Stimulated activated CD8-positive, alpha-beta memory T cell treated with anti-CD3 and anti-CD28 coated beads, Interleukin-7, amount 100 ng/mL, for 48 hours (primary cell): ENCODE measurements around the gene CLEC2D.

ENCODE experiments used
- DNase-seq, 2 donors: peaks; one replicate each; pipeline ENCODE4 v3.0.0-alpha.2; 2020; ENCODE audit warnings: low read depth in 1 of 2; ENCODE audit errors: extremely low read depth in 1 of 2

Gene CLEC2D, protein sequence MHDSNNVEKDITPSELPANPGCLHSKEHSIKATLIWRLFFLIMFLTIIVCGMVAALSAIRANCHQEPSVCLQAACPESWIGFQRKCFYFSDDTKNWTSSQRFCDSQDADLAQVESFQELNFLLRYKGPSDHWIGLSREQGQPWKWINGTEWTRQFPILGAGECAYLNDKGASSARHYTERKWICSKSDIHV

DNA sequence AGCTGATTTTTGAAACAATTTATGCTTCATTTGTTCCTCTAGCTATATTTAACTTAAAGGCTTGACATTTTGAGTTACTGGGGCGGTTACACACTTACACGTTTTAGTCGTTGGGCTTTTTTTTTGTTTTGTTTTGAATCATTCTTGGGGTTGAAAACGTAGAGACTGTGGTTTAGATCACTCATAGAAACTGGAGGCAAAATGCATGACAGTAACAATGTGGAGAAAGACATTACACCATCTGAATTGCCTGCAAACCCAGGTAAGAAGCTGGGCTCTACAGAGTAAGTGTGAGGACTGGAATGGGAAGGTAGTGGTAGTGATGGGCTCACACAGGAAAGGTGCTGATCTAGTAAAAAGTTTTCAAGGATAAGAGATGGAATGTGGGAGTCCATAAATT, at the start of gene CLEC2D:
CLEC2D (plus strand) TSS at position 180 of the 400 bp plus-strand sequence; CDS start at position 202, 22 bp downstream.
- no peak for DNase-seq

DNA sequence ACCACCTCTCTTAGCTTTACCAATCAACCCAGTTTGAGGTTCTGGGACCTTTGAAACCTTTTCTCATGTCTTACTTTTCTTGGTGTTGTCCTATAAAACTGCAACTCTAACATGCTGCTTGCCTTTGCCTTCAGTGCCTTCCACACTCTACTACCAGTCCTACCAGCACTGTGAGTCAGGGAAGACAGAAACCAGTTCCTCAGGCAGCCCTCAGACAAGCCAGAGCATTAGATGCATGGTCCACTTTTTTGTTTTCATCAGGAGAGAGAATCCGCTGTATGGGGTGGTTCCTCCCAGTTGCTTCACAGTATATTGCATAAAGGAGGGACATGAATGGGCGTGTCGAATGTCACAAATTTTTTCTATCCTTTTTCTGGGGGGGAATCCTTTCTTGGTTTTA, 44.5 kb upstream of the CLEC2D start:
- no peak for DNase-seq

DNA sequence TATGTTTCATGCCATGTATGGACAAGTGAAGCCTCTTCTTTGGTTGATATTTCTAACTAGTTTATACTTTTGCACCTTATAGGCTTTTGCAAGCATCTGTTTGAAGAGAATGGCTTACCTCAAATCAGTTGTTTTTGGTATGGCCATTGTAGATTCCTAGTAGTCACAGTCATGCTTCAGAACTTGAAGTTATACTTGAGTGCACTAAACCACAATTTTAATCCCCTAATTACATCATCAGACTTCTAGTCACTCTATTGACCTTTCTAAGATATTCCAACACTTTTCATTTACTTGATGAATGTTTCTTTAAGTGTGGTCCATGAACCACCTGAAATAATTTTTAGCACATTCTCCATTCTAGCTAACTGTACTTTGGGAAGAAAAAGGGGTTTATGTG, 43.2 kb upstream of the CLEC2D start:
- DNase-seq, result no peak

DNA sequence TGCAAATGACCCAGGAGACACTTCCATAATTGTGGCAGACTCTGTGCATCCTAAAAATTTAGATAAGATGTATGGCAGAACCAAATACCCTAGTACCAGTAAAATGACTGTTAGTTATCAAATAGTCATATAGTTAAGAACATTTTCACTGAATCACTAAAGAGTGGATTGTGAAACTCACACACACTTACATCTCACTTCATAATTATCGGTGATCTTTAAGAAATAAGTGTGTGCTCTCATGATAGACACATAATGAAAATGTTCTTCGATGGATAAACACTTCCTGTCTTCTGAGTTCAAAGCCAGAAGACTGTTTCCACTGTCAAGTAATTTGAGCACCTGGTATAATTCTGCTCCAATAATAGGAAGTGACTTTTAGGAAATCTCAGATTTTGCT, 42.7 kb upstream of the CLEC2D start:
- no peak for DNase-seq

DNA sequence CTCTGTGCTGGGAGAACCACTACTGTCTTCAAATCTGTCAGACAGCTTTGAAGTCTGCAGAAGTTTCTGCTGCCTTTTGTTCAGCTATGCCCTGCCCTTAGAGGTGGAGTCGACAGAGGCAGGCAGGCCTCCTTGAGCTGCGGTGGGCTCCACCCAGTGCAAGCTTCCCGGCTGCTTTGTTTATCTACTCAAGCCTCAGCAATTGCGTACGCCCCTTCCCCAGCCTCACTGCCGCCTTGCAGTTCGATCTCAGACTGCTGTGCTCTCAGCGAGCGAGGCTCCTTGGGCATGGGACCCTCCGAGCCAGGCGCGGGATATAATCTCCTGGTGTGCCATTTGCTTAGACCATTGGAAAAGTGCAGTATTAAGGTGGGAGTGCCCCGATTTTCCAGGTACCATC, 36.7 kb upstream of the CLEC2D start:
- no peak for DNase-seq

DNA sequence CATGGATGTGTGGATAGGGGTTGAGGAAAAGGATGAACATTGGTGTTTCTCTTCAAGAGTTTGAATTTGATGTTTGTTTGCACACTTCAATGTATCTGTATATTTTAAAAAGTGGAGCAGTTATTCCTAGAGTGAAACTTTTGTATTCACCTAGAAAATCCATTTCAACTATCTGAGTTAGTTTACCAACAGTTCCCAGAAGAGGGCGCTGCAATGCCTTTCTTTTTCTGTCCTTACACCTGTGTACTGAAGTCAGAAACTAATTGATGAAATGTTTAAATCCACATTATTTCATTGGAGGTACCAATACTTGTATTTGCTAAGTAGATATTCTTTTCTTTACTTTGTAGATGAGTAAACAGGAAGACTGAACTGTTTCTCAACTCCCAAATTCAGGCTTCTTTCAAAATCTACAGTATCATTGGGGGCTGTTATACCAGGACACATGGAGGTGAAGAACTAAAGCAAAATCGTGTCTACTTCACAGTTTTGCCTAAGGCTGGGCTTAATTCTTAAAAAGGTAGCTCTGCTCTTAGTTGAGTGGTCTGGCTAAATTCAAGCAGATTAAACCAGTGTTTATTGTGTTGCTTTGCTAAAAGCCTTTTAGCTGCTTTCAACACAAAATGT, 35.2 kb upstream of the CLEC2D start:
- DNase-seq, result peak in 1 of 2 donors; percentile 67

DNA sequence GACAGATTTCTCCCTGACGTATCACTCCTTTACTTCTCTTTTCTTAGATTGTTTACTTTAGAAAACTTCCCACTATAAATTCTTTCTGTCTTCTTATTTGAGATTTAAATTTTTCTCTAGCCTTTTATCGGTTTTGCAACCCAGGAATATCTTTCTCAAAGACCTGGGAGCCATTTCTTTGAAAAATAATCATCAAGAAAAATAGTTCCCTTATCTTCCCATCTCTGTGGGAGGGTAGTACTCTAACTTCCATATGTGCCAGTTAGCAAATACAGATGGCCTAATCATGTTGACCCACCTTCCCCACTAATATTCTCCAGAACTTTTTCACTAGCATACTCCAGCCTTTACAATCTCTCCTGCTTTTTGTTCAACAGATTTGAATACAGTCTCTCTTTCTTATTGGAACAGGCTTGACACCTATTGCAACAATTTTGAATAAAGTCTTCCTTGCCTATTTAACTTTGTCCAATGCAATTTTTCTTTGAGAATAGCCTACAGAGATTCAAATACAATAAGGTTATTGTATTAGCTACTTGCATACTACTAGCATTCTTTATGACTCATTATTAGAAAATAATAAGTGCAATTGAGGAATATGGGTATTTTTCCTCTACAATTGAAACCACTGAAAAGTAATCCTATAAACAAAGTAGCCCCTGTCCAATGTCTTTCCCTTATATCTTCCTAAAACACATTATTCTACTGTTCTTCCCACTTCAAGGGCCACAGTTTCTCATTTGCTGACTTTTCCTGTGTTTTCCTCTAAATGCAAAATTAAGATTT, 34.4 kb upstream of the CLEC2D start:
- DNase-seq, result no peak

DNA sequence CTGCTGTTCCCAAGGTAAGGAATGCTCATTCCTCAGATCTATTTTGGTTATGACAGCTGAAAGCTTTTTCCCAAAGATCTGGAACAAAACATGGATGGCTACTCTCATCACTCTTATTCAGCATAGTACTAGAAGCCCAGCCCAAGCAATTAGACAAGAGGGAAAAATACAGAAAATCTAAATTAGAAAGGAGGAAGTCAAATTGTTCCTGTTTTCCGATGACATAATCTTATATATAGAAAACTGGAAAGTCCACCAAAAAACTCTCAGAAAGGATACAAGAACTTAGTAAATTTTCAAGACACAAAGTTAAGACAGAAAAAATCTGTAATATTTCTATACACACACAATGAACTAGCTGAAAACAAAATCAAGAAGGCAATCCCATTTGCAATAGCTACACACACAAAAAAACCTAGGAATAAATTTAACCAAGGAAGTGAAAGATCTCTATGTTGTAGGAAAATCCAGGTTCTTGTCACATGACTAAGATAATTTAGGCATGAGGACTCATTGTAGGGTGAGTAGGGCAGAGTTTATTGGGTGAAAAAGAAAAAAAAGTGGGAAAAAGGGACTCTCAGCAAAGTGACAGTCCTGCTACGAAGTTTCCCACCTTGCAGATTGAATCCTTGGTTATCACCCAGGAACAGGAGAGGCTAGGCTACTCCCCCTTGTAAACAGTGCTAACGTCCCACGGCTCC, 33.2 kb upstream of the CLEC2D start:
- no peak for DNase-seq

DNA sequence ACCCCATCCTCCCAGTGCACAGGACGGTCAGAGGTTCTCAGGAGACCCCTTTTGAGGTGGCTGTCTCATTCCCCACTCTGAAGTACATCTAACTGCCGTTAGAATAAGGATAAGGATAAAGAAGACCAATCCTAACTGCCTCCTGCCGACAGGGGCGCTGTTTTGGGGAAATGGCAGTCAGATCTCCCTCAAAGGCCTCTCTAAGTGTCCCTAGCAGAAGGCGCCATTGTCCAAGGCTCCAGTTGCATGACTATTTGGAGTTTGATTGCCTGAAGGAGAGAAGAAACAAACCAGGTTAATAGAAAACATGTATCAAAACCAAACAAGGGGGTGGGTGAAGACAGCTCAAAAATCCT, 32.7 kb upstream of the CLEC2D start:
- no peak for DNase-seq

DNA sequence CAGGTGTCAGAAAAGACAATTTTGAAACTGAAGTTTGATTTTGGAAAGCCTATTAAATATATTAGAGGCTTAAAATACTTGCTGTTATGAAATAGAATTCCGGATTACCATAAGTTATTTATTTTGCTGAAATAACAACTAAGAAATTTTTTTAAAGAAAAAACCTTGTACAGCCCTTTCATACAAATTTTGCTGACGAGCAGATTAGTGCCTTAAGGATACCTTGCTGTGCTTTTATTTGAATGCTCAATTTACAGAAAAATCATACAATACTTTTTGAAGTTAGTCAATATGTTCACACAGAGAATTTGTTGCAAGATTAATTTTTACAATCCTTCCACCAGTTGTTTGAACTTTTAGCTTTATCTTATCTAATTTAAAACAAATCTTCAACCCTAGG, 29.5 kb upstream of the CLEC2D start:
- DNase-seq, result no peak

DNA sequence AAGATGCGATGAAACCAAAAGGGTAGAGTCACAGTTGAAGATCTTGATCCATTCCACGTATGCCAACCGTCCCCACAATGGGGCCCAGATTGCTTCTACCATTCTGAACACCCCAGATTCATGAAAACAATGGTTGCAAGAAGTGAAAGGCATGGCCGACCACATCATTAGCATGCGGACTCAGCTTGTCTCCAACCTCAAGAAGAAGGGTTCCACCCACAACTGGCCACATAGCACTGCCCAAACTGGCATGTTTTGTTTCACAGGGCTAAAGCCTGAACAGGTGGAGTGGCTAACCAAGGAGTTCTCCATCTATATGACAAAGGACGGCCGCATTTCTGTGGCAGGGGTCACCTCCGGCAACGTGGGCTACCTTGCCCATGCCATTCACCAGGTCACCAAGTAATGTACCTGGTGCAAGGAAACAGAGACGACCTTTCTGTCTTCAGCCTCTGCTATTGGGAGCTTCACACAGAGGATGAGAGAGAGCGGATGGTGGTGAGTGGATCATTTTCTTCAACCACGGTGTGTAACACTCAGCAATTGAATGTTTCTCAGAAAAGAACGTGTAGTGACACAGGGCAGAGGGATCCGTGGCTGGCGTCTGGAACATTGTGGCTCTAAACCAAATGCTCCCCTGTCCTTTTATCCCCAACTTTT, 26.8 kb upstream of the CLEC2D start:
- no peak for DNase-seq

DNA sequence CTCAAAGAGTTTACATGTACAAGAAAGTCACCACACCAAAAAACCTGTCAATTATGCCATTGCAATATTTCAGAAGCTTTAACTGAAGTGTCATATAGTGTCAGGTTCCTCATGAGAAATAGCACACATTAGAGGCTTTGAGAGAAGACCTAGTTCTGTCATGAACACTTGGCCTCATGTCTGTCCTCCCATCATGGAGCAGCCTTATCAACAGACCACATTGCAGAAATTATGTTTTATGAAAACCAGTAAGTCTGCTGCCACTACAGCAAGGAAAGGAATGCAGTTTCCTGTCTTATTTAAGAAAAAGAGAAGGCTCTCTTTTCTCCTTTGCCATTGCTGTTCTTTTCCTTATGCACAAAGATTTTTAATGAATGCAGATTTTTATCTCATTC, 26.2 kb upstream of the CLEC2D start:
- DNase-seq, result no peak

DNA sequence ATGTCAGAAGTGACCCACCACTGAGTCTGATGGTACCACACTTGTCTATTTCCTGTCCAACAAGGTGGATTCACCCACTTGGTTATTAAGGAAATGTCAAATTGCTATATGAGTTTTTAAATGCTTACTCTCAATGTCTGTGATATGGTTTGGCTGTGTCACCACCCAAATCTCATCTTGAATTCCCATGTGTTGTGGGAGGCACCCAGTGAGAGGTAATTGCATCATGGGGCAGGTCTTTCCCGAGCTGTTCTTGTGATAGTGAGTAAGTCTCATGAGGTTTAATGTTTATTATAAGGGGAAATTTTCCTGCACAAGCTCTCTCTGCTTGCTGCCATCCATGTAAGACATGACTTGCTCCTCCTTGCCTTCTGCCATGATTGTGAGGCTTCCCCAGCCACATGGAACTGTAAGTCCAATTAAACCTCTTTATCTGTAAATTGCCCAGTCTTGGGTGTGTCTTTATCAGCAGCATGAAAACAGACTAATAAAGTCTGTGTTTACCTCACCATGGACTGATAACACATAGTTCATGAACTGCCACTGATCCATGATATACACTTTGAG, 24.4 kb upstream of the CLEC2D start:
- DNase-seq, result peak in 1 of 2 donors; percentile 38

DNA sequence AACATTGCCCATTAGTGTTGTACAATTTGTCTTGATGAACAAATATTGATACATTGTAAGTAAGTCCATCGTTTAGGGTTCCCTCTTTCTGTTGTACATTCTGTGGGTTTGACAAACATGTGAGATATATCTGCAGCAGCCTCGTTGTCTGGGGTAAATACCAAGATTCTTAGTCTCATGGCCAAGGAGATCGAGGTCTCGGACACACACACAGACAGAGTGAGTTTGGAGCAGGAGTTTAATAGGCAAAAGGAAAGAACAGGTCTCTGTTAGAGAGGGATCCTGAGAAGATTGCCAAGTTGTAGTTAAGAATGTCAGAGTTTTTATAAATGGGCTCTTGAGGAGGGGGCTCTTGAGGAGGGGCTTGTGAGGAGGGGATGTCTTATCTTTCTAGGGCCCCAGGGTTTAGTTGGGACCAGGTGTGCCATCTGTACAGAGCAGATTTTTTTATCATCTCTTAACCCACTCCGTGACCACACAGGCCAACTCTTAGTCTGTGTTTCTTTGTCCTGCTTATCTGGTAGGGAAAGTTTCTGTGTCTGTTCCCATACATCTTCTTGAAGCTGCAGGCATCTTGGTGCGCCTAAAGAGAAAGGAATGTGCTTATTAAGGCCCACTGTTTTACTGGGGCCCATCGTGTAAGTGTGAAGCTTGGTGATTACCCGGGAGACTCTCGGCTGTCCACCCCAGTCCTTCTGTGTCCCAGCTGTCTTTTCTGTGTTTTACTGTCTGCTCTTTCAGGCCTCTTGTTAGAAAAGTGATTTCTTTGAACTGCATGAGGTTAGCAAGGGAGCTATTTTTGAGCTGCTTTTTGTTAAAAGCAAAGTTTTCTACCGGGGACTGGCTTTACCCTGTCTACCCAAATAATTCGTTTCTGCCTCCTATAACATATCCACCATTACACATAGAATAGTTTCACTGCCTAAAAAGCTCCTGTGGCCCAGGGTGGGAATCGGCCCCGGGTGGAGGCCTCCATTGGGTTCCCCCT, 22.4 kb upstream of the CLEC2D start:
- no peak for DNase-seq

DNA sequence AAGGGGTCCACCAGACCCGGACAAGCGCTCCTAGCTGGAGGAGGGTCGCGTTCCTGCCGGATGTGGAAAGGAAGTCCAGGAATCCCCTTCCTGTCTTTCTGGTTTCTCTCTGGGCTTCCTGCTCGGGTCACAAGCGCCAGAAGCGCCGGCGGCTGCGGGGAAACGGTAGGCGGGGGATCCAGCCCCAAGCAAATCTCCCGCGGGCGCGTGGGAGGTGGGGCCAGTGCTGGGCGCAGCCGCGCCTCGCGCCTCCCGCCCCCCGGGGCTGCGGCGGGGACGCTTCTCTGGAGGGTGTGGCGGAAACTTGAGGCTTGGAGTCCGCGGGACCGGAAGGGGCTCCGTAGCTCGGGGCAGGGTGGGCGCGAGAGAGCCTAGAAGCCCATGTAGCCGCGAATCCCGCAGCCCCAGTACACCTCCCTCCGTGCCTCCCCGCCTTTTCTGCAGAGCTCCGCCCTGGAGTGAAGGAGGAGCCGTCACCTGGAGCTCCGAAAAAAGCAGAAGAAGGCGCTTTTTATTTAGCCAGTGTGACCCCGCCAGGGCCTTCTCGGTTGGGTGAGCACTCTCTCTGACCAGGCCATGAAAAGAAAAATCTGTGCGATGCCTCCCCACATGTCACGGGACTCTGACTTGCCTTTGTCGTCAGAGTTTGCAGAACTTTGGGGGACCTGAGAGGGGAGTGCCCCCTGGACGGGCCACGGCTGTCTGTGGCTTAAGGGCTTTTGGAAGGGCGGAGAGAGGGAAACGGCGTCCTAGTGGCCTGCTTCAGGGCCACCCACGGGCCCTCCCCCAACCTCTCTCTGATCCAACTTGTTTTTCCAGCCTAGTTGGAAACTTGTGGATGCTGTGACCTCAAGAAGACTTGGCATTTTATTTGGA, 21.4 kb upstream of the CLEC2D start:
- peak; percentile 91 to 93 for DNase-seq

DNA sequence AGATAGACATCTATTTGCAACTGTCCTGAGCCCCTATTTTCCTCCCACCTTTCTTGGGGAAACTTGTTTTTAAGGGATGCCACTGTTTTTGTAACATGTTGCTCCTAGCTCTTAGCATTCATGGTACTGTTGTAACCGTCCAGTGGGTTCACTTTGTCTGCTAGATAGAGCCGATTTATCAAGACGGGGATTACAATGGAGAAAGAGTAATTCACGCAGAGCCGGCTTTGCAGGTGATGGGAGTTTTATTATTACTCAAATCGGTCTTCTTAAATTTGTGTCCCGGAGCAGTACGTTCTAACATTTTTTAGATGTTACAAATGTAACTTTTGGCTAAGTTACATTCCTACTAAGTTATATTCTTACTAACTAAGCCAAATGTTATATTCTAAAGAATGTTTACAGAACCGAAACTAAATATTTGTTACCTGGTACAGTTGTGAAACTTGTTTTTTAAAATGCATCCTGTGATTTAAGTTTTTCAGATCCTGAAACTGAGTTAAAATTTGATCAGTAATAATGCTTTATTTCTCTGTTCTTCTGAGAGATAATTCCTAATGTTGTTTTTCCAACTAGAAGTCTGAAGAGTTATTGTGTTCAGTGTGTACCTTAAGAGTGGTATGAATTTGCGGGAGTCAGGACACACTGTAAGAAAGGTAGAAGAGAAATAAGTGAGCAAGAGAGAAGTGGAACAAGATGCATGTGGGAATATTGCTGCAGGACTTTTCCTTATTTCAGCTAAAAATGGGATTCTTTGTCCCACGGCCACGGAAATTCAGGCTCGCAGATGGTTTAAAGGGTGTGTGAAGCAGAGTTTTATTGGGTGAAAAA, 20.6 kb upstream of the CLEC2D start:
- DNase-seq, result no peak

DNA sequence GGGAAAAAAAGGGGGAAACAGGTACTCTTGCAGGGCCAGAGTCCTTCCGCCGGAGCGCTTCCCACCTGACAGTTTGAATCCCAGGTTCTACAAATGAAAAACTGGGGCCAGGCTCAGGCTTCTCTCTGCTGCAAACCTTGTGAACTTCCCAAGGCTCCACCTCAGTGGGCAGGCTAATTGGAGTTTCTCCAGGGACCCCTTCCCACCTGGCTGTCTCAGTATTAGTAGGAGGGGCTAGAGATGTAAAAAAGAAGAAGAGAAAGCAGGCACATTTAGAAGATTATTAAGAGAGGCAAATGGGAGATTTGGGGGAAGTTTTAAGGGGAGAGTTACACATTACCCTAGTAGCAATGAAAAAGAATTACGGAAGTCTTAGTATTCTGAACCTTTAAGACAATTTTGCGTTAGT, 20.0 kb upstream of the CLEC2D start:
- no peak for DNase-seq

DNA sequence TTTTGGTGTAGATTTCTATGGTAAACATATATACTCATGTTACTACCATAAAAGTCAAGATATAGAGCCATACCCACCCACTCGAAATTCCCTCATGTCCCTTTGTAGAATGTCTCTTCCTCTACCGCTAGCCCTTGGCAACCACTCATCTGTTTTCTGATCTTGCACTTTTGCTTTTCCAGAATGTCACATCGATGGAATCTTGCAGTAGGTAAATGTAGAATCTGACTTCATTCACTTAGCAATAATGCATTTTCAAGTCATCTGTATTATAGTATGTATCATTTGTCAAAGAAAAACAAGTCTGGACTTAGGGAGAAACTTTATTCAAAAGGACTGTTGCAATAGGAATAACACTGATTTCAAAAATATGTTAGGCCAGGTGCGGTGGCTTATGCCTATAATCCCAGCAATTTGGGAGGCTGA, 19.3 kb upstream of the CLEC2D start:
- DNase-seq, result no peak
